Uterus (tissue), 4 donors: ENCODE data around the gene KIFAP3. TPM values are rescaled to one million over a fixed set of nuclear protein-coding genes. Genes with fewer than 3 reads are reported as not detected.

Experiments
- DNase-seq, 2 donors: peaks; one replicate each; pipeline ENCODE4 v3.0.0-alpha.2; 2019 to 2020
- H3K27ac ChIP-seq, 2 donors: fragments of 200-600 bp; sonication (generic); 1 replicate in 1 of 2; 2 replicates in 1 of 2; pipeline ENCODE4 v1.5.1; 2016 to 2018
- H3K27me3 ChIP-seq, 2 donors: fragments of 200-600 bp; sonication (generic); one replicate each; pipeline ENCODE4 v1.5.1; 2018 to 2019; ENCODE audit warnings: control low read depth in 1 of 2
- H3K36me3 ChIP-seq, 2 donors: fragments of 200-600 bp; sonication (generic); one replicate each; pipeline ENCODE4 v1.5.1; 2019; ENCODE audit warnings: control low read depth in 1 of 2
- H3K4me1 ChIP-seq, 2 donors: fragments of 200-600 bp; sonication (generic); one replicate each; pipeline ENCODE4 v1.5.1; 2018 to 2019; ENCODE audit warnings: control low read depth in 1 of 2
- H3K4me3 ChIP-seq, 2 donors: fragments of 200-600 bp; sonication (generic); 1 replicate in 1 of 2; 2 replicates in 1 of 2; pipeline ENCODE4 v1.5.1; 2018 to 2019; ENCODE audit warnings: mild to moderate bottlenecking in 1 of 2
- H3K9me3 ChIP-seq, 2 donors: fragments of 200-600 bp; sonication (generic); one replicate each; pipeline ENCODE4 v1.5.1; 2019; ENCODE audit warnings: control low read depth in 1 of 2
- CTCF ChIP-seq, 4 experiments: fragments of 200-600 bp in 2 of 4; fragments of 450-650 bp in 2 of 4; sonication (generic) in 2 of 4; IDR thresholded peaks; one replicate each; pipeline ENCODE4 v1.5.1; 2016 to 2019; ENCODE audit warnings: antibody characterized with exemption in 4 of 4, mild to moderate bottlenecking in 2 of 4, moderate library complexity in 1 of 4
- POLR2A ChIP-seq, 2 donors: fragments of 450-650 bp; IDR thresholded peaks; one replicate each; pipeline ENCODE4 v1.6.1; 2016; ENCODE audit warnings: antibody characterized with exemption in 2 of 2, mild to moderate bottlenecking in 1 of 2, moderate library complexity in 1 of 2
- intact Hi-C: fragments of 100-400 bp; cut with DNase I; formaldehyde crosslinking; loops from one replicate; pipeline ENCODE4 v1.15.1; 2023; ENCODE audit warnings: low total_unique reads
- total RNA-seq, 4 donors: library from RNA; depleted of rRNA in 3 of 4; stranded (reverse); fragments of >200 nt in 3 of 4; gene quantifications; one replicate each; pipeline versions ENCODE4 v1.1.0 to v1.2.4, GENCODE V29; 2014 to 2023
- donor health status: DM: yes; HTN: yes; CAD: no.

The KIFAP3 gene
- total RNA-seq, 4 donors from 2014 or later = 6.1 to 79.0 (median 58.7) TPM

GRCh38 chr1:170030212-170030611 lies 44.3 kb downstream of the KIFAP3 start:
- no peak for DNase-seq
- no peak overlapping the region for H3K27ac ChIP-seq
- no peaks in the 10 kb centered on the region for H3K27me3 ChIP-seq
- H3K9me3 ChIP-seq = peaks cover 0 to 12% of the 10 kb centered on the region in 2 donors
- TF ChIP-seq POLR2A (IDR thresholded peaks at IDR 0.05) (no peak), CTCF (IDR thresholded peaks at IDR 0.05) (no peak)
- H3K4me1 ChIP-seq = no peaks in the 10 kb centered on the region
- intact Hi-C loops = no loop called here
- no peak overlapping the region for H3K4me3 ChIP-seq
- H3K36me3 ChIP-seq = no peaks in the 10 kb centered on the region

GRCh38 chr1:170027760-170028159 lies 46.7 kb downstream of the KIFAP3 start:
- Histone ChIP-seq H3K27ac (no peak overlapping the region), H3K9me3 (peaks cover 0 to 12% of the 10 kb centered on the region in 2 donors), H3K27me3 (no peaks in the 10 kb centered on the region), H3K4me3 (no peak overlapping the region), H3K36me3 (no peaks in the 10 kb centered on the region), H3K4me1 (no peaks in the 10 kb centered on the region)
- DNase-seq = no peak
- TF ChIP-seq CTCF (IDR thresholded peaks at IDR 0.05) (no peak), POLR2A (IDR thresholded peaks at IDR 0.05) (no peak)
- intact Hi-C loops = no loop called here

GRCh38 chr1:170020859-170021258 lies 53.6 kb downstream of the KIFAP3 start:
- Histone ChIP-seq H3K36me3 (no peaks in the 10 kb centered on the region), H3K27ac (no peak overlapping the region), H3K27me3 (no peaks in the 10 kb centered on the region), H3K4me1 (no peaks in the 10 kb centered on the region), H3K4me3 (no peak overlapping the region), H3K9me3 (no peaks in the 10 kb centered on the region)
- no peak for DNase-seq
- no peak for TF ChIP-seq POLR2A (IDR thresholded peaks at IDR 0.05)
- TF ChIP-seq CTCF (IDR thresholded peaks at IDR 0.05) = no peak
- intact Hi-C loops = no loop called here

GRCh38 chr1:170017478-170017877 lies 57.0 kb downstream of the KIFAP3 start:
- Histone ChIP-seq H3K4me1 (no peaks in the 10 kb centered on the region), H3K9me3 (no peaks in the 10 kb centered on the region), H3K36me3 (no peaks in the 10 kb centered on the region), H3K27me3 (no peaks in the 10 kb centered on the region), H3K4me3 (no peak overlapping the region), H3K27ac (no peak overlapping the region)
- DNase-seq = no peak
- intact Hi-C loops = no loop called here
- TF ChIP-seq CTCF (IDR thresholded peaks at IDR 0.05) (no peak), POLR2A (IDR thresholded peaks at IDR 0.05) (no peak)

GRCh38 chr1:170012920-170013319 lies 61.6 kb downstream of the KIFAP3 start:
- no peak overlapping the region for H3K27ac ChIP-seq
- H3K9me3 ChIP-seq = no peaks in the 10 kb centered on the region
- DNase-seq = no peak
- H3K36me3 ChIP-seq = no peaks in the 10 kb centered on the region
- TF ChIP-seq CTCF (IDR thresholded peaks at IDR 0.05) (no peak), POLR2A (IDR thresholded peaks at IDR 0.05) (no peak)
- no peaks in the 10 kb centered on the region for H3K4me1 ChIP-seq
- intact Hi-C loops = no loop called here
- H3K4me3 ChIP-seq = no peak overlapping the region
- no peaks in the 10 kb centered on the region for H3K27me3 ChIP-seq
